GM18858 (cell line): ENCODE data around the gene UQCR11.

Experiments used
- ATAC-seq: cut with Tn5 transposase; IDR thresholded peaks from one replicate; pipeline ENCODE4 v1.9.1; 2021; ENCODE audit not compliant: unreplicated experiment

The UQCR11 gene

GRCh38 chr19:1592755-1593500 is 12.3 kb downstream of the UQCR11 start, which contains the start of gene MBD3:
Gene MBD3, minus strand, starts transcription at chr19:1592865. Its CDS starts 234 bp downstream, at chr19:1592631.
- ATAC-seq = peak; percentile 37

DNA sequence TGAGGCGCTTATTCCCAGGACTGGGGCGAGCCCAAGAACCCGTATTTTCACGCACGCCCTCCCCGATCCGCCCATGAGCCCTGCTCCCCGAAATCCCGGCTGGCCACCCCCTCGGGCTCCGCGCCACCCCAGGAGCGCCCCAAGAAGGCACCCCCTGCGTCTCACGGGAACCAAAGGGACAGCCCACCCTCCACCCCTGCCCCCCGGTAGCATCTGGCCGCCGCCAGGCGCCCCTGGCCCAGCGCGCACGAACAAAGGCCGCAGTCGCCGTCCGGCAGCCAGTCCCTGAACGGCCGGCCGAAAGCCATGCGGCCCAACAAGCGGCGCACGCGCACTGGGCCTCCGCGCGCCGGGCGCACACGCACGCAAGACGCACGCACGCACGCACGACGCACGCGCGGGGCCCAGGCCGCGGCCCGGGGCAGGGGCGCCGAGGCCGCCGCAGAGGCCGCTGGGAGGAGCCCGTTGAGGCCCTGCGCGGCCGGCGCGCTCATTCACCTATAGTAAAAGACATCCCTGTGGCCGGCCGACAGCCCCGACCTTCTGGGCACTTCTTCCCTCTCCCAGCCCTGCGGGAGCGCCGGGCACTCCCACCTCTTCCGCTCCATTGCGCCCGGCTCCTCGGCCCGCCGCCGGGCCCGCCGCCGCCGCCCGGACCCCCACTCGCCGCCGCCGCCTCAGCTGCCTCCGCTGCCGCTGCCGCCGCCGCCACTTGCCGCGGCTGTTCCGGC is 13.1 kb downstream of the UQCR11 start:
- ATAC-seq = peak; percentile 37

- ATAC-seq = no peak
Measured at GRCh38 chr19:1591421-1592023, 13.7 kb downstream of the UQCR11 start.

DNA sequence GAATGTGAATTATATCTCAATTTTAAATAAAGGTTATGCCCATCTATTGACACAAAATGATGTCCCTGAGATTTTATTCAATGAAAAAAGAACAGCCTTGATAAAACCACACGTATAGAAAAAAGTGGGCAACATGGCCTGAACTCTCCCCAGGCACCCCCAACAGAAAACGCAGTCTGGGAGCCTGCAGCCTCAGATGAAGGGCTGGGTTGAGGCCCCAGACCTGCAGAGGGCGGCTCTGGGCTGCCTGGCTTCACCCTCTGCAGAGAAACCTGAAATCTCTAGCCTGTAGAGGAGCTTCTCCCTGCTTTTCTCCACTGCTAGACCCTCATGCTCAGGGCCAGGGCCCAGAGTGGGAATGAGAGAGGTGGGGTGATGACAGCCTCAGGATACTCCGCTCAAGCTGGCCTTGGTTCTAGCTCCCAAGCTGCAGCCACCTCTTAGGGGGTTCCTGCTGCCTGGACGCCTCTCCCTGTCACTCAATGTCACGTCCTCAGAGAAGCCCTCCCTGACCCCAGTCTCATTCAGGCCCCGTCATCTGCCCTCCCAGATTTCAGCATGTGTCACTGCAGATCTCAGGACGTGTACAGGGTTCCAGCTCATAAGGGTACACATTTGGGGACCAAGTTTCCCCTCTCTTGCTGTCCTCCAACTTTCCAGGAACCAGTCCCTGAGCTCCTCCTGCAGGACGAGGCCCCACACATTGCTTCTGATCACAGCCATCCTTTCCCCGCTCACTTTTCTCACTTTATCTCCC is 14.4 kb downstream of the UQCR11 start:
- no peak for ATAC-seq

DNA sequence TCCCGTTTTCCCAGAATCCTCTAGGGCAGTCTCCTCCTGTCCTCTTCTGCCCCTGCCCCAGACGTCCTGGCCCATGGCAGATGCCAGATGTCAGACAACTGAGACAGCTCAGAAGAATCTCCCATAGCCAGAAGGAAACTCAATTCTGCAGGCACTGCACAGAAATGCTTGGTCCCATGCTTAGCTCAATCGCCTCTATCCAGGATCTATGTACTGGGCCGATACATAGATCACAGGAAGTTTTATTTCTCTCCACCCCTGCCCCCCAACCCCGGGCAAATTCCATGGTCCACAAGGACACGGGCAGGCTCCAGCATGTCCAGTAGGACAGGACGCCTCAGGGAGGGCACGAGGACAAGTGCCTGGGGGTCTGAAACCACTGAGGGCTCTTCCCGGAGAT is 17.4 kb downstream of the UQCR11 start:
- no peak for ATAC-seq

DNA sequence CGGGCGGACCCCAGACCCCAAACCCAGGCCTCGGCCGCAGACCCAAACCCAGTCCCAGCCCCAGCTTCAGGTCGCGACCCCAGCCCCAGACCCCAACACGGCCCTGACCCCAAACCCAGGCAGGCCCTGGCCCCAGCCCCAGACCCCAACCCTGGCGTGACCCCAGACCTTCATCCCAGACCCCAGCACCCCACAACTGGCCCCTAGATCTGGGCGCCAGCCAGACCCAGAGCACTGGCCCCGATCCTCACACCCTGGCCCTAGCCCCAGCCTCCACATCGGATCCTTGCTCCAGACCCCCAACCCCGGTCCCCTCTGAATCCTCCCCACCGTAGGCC is 20.1 kb downstream of the UQCR11 start:
- no peak for ATAC-seq

DNA sequence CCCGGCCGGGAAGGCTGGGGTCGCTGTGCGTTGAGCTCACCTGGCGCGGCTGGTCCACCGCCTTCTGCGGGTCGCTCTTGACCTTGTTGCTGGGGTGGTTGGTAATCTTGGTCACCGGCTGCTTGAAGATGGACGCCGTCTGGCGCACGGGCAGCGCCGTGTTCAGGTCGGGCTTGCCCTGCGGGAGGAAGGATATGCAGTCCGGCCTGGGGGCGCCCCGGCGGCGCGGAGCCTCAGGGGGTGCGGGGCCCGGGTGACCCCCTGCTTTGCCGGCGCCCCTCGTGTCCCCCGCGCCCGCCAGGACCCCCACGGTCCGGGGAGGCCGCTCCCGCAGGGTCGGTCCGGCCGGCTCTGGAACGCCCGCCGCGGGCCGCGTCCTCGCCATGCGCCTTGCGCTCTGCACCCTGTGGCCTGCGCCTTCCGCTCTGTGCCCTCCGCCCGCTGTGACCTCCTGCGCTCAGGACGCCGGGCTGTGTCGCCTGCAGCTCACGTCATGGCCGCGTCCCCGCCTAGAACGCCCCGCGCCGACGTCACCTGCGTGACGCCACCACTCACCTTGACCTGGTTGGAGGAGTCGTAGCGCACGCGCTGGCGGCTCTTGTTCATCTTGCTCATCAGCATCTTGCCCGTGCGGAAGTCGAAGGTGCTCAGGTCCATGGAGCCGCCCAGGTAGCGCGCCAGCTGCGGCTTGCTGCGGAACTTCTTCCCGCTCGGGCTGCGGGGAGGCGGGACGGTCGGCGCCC is 20.6 kb downstream of the UQCR11 start:
- no peak for ATAC-seq

DNA sequence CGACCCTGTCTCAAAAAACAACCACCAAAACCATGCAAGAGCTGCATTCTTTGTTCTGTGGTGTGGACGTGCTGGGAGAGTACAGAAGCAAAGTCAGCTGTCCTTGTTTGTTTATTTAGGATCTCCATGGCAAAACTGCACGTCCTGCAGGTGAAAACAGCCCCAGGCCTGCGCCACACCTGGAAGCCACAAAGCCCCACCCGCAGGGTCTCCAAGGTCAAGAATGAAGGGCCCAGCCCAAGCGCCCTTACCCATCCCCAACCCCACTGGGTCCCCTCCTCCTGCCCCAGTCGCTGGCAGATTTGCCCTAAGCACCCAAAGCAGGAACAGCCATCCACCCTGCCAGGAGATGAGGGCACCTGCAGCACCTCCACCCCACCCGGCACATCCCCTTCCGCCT is 23.1 kb downstream of the UQCR11 start:
- ATAC-seq = no peak

DNA sequence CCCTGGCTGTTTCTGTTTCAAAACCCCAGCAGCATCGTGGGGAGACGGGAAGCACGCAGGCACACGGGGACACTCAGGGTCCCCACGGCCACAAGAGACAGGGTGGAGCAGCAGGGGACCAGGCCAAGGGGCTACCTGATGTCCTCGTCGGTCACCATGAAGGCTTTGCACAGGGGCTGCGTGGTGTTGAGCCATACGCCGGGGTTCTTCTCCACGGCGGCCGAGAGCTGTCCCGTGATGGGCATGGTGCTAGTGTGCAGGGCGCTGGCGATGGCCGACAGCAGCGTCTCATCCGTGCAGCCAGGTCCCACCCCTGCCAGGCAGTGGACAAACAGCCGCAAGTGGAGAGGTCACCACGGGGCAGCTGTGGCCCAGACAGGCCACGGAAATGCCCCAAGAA is 24.3 kb downstream of the UQCR11 start:
- ATAC-seq = no peak

GRCh38 chr19:1580382-1580781 is 24.9 kb downstream of the UQCR11 start:
- no peak for ATAC-seq

- no peak for ATAC-seq
Measured at GRCh38 chr19:1579222-1579621, 26.0 kb downstream of the UQCR11 start.

GRCh38 chr19:1577929-1578618 is 27.2 kb downstream of the UQCR11 start:
- ATAC-seq = no peak

DNA sequence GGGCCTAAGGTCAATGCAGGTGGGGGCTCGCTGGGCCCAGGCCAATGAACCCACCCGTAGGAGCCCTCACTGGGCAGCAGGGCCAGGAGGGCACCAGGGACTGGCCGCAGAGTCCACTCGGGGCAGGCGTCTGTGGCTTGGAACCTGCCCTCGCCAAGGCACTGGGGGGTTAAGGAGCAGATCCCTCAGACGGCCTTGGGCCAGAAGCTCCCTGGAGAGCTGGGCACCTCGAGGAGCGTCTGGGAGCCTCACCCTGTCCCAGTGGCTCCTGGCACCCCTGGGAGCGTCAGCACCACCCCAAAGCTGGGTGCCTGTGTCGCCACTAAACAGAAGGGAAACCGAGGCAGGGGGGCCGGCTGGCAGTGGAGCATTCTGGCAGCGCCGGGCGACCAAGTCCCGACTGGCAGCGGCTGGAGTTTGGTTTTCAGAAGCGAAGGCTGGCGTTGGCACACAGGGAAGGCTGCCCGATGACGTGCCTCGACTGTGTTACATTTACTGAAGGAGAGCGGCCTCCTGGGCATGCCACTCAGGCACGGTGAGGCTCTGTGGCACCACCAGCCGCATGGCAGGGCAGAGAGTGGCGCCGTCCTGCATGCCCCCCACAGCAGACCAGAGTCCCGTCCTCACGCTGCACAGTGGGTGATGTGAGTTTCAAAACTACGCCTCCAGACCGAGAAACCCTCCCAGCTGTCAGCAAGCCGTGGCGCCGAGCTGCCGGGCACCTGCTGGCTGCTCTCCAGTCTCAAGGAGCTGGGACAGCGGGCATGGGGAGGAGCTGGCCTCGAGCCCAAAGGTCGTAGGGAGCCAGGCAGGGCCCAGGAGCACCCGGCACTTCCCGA is 28.0 kb downstream of the UQCR11 start:
- no peak for ATAC-seq

DNA sequence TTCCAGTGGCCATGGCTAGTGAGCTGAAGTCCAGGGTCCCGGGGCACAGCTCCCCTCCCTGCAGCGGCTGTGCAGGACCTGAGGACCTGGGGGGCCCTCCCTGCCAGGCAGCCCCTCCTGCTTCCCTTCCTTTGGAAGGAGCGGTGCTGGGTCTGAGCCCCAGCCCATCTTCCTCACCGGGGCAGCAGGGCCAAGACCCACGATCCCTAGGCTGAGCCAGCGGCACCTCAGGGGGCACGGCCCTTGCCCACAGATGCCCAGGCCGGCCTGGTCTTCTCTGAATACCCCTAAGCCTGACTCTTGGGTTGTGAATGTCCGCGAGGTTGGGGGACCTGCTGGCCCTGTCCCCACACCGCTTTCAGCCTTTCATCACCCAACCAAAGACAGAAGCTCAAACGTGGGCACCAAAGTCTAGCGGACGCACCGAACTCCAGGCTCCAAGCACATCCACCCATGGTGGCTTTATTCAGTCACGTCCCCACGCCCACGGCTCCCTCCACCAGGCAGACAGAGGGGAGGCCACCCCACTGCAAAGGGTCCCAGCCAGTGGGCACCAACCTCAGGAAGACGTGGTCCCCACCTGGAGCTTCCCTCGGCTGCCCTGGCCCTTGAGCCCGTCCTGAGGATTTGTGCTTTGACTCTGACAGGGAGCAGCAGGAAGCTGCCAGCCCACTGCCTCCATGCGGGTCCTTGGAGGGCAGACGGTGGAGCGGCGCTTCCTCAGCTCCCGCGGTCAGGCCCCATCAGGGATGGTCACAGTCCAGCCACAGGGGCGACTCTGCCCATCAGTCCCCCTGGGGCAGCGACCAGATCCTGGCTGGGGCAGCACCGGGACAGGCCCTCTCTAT is 28.8 kb downstream of the UQCR11 start:
- ATAC-seq = no peak

DNA sequence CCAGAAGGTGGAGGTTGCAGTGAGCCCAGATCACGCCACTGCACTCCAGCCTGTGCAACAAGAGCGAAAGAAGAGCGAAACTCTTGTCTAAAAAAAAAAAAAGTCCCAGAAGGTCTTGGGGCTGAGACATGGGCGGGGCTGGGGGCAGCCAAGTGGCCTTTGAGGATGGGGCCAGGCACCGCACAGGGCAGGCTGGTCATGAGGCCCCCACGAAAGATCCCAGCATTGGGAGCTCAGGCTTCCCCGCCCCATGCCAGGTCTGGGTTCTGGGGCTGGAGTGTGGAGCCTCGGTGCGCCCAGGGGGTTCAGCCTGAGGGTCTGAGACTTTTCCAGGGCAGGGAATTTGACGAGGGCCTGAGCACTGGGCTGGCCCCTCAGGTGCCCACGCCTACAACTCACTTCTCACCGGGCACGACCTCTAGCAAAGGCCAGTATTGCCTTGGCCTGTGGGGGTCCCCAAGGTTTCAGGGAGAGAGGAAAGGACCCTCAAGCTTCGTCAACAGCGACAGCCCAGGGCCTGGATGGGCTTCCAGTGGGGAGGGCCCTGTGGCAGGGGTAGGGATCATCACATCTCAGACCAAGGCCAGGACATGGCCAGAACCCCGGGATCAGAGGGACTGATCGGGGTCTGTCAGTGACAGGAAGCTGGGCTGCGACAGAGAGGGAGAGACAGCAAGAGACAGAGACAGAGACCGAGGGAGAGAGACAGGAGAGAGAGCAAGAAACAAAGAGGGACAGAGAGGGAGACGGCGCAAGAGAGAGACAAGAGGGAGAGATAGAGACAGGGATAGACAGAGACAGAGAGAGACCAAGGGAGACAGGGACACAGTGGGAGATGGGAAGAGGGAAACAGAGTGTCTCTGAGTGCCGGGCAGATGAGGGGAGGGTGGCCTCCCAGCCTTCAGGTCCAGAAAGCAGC is 29.7 kb downstream of the UQCR11 start:
- no peak for ATAC-seq

DNA sequence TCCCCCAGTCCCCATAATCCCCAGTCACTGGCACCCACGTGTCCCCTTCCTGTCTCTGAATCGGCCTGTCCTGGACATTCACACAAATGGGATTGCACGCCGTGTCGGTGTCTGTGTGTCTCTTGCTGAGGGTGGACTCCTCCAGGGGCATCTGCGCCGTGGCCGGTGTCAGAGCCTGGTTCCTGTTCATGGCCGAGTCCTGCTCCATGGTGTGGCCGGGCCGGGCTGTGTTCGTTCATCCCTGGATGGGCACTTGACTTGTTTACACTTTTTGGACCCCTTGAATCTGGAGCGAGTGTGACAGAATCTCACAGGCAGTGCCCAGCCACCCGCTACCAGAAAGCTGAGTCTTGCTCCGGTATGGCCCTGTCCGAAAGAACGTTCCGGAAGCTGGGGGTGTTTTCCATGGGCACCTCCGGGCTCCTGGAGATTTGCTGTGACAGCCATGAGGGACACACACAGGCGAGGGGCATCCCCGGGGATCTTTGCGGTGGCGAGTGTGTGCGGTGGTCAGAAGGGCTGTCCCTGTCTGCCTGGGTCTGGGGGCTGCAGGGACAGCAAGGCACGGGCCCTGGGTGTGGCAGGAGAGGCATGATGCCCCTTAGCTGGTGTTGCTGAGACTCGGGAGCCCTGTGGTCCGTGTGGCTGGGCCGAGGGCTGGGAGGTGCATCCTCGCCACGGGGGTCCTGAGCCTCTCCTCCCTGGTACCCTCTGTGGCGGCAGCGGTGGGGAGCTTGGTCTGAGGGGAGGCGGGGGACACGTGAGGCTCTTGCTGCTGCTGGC is 30.7 kb downstream of the UQCR11 start:
- ATAC-seq = no peak

- no peak for ATAC-seq
Measured at GRCh38 chr19:1572795-1573194, 32.5 kb downstream of the UQCR11 start.
